Pancreas (tissue), 10 donors: ENCODE measurements around the gene GLIPR2. TPM values are rescaled to one million over a fixed set of nuclear protein-coding genes. Genes with fewer than 3 reads are reported as not detected.

Source experiments
- ATAC-seq, 4 donors: fragments of 200-7000 bp; cut with Tn5 transposase; one replicate each; pipeline versions ENCODE4 v1.8.0 to v1.9.1; 2020; ENCODE audit warnings: mild to moderate bottlenecking in 4 of 4, moderate library complexity in 4 of 4
- DNase-seq, 6 donors: peaks; one replicate each; pipeline ENCODE4 v3.0.0-alpha.2; 2020
- FAIRE-seq: peaks from 2 replicates; lab custom pipeline; 2012; peaks lifted over from hg19 to GRCh38; lab: Jason Lieb, UNC
- H3K27ac ChIP-seq, 4 donors: fragments of 200-600 bp; sonication (generic); 1 replicate in 3 of 4; 2 replicates in 1 of 4; pipeline versions ENCODE4 v1.5.0 to v1.8.0; 2020
- H3K27me3 ChIP-seq, 4 donors: fragments of 200-600 bp; one replicate each; pipeline ENCODE4 v1.8.0; 2021
- H3K36me3 ChIP-seq, 3 donors: fragments of 200-600 bp; sonication (generic) in 1 of 3; one replicate each; pipeline versions ENCODE4 v1.5.0 to v1.8.0; 2020 to 2021
- H3K4me1 ChIP-seq, 3 donors: fragments of 200-600 bp; one replicate each; pipeline ENCODE4 v1.8.0; 2021
- H3K4me3 ChIP-seq, 4 donors: fragments of 200-600 bp; sonication (generic) in 2 of 4; one replicate each; pipeline versions ENCODE4 v1.5.0 to v1.8.0; 2020 to 2021
- H3K9me3 ChIP-seq, 4 donors: fragments of 200-600 bp; one replicate each; pipeline ENCODE4 v1.8.0; 2021
- WGBS, 2 donors: extraction: QIAGEN DNeasy Blood & Tissue Kit; methylation state at CpG; one replicate each; pipeline ENCODE4 v1.1.7; 2013; 5-methylcytosine and 5-hydroxymethylcytosine counted together
- intact Hi-C, 3 donors: fragments of 100-400 bp; cut with DNase I; formaldehyde crosslinking; loops; one replicate each; pipeline versions ENCODE4 v1.11.1 to v1.14.2; 2022
- polyA plus RNA-seq, 2 donors: library from polyadenylated mRNA; stranded (reverse); fragments of 200-250 nt; gene quantifications; one replicate each; pipeline ENCODE4 v1.2.3, GENCODE V29; 2013
- total RNA-seq, 6 donors: library from RNA; stranded (reverse); fragmentation: NEBNext Ultra II Directional in 4 of 6; extraction: Animal tissue kit (Norgen Biotek cat#: 25700) in 4 of 6; gene quantifications; one replicate each; pipeline versions ENCODE4 v1.2.1 to v1.2.4, GENCODE V29; 2021 to 2023
- TF ChIP-seq, protein P1 (sequence below), 4 donors: fragments of 200-600 bp; sonication (generic) in 3 of 4; IDR thresholded peaks; one replicate each; pipeline versions ENCODE4 v1.5.0 to v1.8.0; 2021; ENCODE audit warnings: antibody characterized with exemption in 4 of 4
- donor health status: healthy with polysubstance abuse.
- donor health status: DM: no; HTN: no; CAD: no; lungs with moderate emphysema.
- donor health status: DM: no; HTN: no; CAD: no.
- donor health status: control.
- donor health status: control.
- donor health status: Bipolar disorder and iron deficiency.
- donor health status: DM: yes; HTN: yes; CAD: no.
- donor health status: DM: no; HTN: no; CAD: no.
- donor health status: DM: no; HTN: no; CAD: no.
- donor health status: DM: yes; HTN: yes; CAD: no.

GLIPR2 gene
- total and polyA plus RNA-seq, 8 donors, result 1.3 to 10.0 (median 4.5) TPM

DNA sequence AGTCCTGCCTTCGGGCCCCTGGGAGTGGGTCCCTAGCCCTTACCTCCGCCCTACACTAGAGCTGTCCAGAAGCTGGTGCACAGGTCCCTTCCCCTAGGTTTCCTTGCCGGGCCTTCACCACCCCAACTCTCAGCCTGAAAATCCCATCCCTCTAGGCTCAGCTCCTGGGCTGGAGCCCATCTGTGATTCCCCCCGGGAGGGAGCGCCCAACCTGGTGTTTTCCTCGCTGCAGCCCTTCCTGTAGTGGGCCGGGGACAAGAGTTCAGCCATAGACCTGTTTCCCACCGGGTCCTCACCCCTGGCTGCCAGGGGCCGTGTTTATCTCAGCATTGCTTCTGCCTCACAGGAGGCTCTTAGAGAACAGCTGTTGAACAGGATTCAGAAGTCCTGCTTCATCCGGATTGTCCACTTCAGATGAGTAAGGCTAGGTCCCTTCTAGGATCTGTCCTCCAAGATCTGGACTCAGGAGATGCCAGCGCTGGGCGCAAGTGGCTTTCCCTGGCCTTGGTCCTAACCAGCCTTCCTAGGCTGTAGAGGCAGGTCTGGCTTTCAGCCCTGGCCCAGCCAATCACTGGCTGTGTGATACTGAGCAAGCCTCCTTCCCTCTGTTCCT, 965 bp downstream of the GLIPR2 start:
- DNase-seq, result peak in 1 of 6 donors; percentile 51
- 29 to 31% methylated on average over 12 of the region's 12 CpGs for WGBS, 2 donors
- Histone ChIP-seq H3K36me3 (no peaks in the 10 kb centered on the region), H3K9me3 (no peaks in the 10 kb centered on the region), H3K27me3 (no peaks in the 10 kb centered on the region), H3K27ac (no peak overlapping the region), H3K4me1 (peaks cover 0 to 8% (median 0%) of the 10 kb centered on the region in 3 donors), H3K4me3 (peak overlapping the region in 3 of 4 donors; percentile 45 to 76 (median 62))
- TF ChIP-seq, protein P1, sequence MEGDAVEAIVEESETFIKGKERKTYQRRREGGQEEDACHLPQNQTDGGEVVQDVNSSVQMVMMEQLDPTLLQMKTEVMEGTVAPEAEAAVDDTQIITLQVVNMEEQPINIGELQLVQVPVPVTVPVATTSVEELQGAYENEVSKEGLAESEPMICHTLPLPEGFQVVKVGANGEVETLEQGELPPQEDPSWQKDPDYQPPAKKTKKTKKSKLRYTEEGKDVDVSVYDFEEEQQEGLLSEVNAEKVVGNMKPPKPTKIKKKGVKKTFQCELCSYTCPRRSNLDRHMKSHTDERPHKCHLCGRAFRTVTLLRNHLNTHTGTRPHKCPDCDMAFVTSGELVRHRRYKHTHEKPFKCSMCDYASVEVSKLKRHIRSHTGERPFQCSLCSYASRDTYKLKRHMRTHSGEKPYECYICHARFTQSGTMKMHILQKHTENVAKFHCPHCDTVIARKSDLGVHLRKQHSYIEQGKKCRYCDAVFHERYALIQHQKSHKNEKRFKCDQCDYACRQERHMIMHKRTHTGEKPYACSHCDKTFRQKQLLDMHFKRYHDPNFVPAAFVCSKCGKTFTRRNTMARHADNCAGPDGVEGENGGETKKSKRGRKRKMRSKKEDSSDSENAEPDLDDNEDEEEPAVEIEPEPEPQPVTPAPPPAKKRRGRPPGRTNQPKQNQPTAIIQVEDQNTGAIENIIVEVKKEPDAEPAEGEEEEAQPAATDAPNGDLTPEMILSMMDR (IDR thresholded peaks at IDR 0.05), result no peak
- FAIRE-seq, result no peak
- intact Hi-C loops, result no loop called here
- peak in 2 of 4 donors; percentile 2 to 18 for ATAC-seq

DNA sequence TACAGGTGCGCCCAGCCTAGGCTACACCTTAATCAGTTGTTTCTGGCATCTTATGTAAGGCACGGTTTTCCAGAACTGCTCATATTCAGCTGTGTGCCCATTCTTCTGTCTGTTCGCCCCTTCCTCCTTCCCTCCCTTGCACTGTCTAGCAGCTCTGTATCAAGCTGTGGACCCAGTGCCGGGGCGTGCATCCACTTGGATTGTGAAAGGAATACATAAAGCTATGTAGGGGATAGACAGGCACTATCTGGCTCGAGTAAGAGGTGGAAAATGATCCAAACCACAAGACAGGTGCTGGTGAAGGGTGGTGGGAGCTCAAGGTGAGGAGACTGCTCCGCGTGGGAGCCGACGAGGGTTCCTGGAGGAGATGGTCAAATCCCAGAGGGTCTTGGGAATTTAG, 2.0 kb downstream of the GLIPR2 start:
- intact Hi-C loops, result no loop called here
- no peaks in the 10 kb centered on the region for H3K36me3 ChIP-seq
- FAIRE-seq, result no peak
- no peak overlapping the region for H3K27ac ChIP-seq
- DNase-seq, result no peak
- H3K27me3 ChIP-seq, result no peaks in the 10 kb centered on the region
- no peak overlapping the region for H3K4me3 ChIP-seq
- peaks cover 0 to 8% (median 0%) of the 10 kb centered on the region in 3 donors for H3K4me1 ChIP-seq
- TF ChIP-seq, protein P1 (IDR thresholded peaks at IDR 0.05), result no peak
- WGBS, 2 donors, result 83 to 85% methylated on average over 10 of the region's 10 CpGs
- H3K9me3 ChIP-seq, result no peaks in the 10 kb centered on the region
- ATAC-seq, result no peak

DNA sequence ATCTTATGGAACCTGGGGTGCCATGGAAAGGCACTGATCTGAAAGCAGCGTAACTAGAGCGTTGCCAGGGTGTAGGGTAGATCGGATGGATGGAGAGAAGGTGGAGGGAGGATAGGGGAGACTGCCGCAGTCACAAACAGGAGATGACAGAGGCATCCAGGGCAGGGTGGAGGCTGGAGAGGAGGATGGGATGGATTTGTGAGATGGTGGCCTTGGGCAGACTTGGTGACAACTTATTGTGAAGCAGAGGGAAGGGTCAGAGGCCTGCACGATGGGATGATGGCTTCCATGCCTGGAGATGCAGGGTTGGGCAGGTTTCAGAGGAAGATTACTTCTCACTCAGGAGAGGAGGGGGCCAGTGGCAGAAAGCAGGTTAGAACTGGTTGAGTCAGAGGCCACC, 2.4 kb downstream of the GLIPR2 start:
- WGBS, 2 donors, result 89 to 97% methylated on average over 5 of the region's 5 CpGs
- ATAC-seq (no peak), DNase-seq (peak in 1 of 6 donors; percentile 34), FAIRE-seq (no peak)
- TF ChIP-seq, protein P1 (IDR thresholded peaks at IDR 0.05), result no peak
- no peak overlapping the region for H3K4me3 ChIP-seq
- no peaks in the 10 kb centered on the region for H3K36me3 ChIP-seq
- intact Hi-C loops, result no loop called here
- no peaks in the 10 kb centered on the region for H3K27me3 ChIP-seq
- no peaks in the 10 kb centered on the region for H3K9me3 ChIP-seq
- H3K27ac ChIP-seq, result no peak overlapping the region
- peaks cover 0 to 8% (median 0%) of the 10 kb centered on the region in 3 donors for H3K4me1 ChIP-seq

DNA sequence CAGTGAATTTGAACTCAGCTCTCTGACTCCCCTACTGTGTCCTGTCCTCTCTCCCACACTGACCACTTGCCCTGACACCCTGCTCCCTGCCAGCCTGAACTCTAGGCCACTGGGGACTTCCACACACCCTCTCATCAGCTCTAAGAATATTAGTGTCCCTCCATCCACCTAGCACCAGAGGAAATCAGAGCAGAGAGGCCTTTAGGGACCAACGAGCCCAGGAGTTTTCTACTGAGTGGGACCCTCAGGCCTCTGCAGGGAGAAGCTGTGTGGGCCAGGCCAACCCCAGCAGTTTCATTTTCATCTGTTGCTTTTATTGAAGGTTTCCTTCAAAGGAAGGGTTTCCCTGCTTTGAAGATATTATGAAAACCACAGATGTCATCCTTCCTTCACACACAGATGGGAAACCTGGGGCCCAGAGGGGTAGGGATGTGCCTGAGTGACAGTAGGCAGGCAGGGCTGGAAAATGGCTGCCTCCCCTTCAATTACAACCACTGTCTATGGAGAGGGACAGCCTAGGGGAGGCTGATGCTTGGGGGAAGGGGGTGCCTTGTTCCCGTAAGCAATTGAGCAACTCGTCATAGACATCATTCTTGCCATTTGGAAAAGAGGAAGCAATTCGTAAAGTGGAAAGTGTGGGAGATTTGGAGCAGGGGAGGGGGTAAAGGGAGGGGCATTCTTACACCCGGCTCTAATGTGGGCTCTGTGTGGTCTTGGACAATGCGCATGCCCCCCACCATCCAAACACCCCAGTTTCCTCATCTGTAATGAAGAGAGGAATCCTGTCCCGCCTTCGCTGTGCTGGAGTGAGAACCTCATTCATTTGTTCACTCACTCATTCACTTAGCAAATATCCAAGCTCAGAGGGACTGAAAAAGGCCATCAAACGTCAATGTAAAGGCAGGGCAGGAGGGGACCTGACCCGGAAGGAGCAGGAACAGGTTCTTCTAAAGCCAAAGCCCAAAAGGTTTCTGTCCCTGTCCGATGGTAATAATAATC, 3.9 kb downstream of the GLIPR2 start:
- Histone ChIP-seq H3K36me3 (no peaks in the 10 kb centered on the region), H3K4me3 (no peak overlapping the region), H3K27ac (no peak overlapping the region), H3K4me1 (peaks cover 0 to 8% (median 0%) of the 10 kb centered on the region in 3 donors), H3K27me3 (no peaks in the 10 kb centered on the region), H3K9me3 (no peaks in the 10 kb centered on the region)
- 79 to 90% methylated on average over 11 of the region's 11 CpGs for WGBS, 2 donors
- intact Hi-C loops, result no loop called here
- FAIRE-seq (no peak), DNase-seq (peak in 1 of 6 donors; percentile 17), ATAC-seq (no peak)
- TF ChIP-seq, protein P1 (IDR thresholded peaks at IDR 0.05), result no peak
